ENCODE results near the gene R3HDML. TPM values are rescaled to one million over a fixed set of nuclear protein-coding genes. Genes with fewer than 3 reads are reported as not detected.

R3HDML gene
- total and polyA plus RNA-seq, 2 of the 13 experiments (the other 11 are each of a cell fraction or from before 2014, with no cell fraction given): not detected

DNA sequence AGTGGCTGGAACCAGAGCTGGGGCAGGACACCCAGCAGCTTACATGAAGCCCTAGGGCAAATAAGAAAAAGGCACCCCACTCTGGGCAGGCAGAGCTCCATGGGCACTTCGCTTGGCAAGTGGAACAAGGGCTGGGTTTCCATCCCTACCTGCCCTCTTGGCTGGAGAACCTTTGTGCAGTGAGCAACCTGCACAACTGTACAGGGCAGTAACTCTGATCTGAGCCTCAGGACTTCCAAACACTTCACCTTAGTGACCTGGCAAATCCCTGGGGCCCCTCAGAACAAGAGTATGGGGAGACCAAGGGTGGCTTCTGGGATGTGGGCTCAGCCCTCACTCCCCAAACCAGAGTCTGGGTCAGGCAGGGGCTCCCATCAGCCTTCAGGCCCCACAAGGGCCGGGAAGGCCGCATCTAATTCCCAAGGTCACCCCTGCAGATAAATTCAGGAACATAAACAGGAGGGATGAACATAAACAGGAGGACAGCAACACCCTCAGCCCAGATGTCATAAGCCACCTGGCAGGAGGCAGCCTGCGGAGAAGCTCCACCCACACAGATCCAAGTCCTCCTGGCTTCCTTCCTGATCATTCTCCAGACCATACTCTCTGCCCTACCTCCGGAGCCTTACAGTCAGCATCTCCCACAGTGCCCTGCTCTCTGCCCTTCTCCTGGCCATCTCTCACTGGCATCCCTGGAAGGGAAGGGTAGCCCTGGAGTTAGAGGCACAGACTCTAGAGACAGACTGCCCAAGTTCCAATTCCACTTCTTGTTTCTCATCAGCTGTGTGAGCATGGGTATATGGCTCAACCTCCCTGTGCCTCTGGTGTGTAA, 56.1 kb downstream of the R3HDML start (continued):
- TF ChIP-seq, protein P1, sequence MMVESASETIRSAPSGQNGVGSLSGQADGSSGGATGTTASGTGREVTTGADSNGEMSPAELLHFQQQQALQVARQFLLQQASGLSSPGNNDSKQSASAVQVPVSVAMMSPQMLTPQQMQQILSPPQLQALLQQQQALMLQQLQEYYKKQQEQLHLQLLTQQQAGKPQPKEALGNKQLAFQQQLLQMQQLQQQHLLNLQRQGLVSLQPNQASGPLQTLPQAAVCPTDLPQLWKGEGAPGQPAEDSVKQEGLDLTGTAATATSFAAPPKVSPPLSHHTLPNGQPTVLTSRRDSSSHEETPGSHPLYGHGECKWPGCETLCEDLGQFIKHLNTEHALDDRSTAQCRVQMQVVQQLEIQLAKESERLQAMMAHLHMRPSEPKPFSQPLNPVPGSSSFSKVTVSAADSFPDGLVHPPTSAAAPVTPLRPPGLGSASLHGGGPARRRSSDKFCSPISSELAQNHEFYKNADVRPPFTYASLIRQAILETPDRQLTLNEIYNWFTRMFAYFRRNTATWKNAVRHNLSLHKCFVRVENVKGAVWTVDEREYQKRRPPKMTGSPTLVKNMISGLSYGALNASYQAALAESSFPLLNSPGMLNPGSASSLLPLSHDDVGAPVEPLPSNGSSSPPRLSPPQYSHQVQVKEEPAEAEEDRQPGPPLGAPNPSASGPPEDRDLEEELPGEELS (CRISPR knock-in tag; IDR thresholded peaks at IDR 0.05): peak; percentile 98
- TF ChIP-seq RAD51 (IDR thresholded peaks at IDR 0.05; ENCODE audit: borderline replicate concordance): no peak
- TF ChIP-seq RFXAP (CRISPR knock-in tag; IDR thresholded peaks at IDR 0.05; ENCODE audit: borderline replicate concordance): no peak
- TF ChIP-seq ERF (CRISPR knock-in tag; IDR thresholded peaks at IDR 0.05): peak; percentile 74; the same call in 1 of the 2 replicates
- TF ChIP-seq BHLHE40 (IDR thresholded peaks at IDR 0.05; ENCODE audit: low read length): 0 out of 2 replicates have a peak, but pooled peaks have one; percentile 12
- TF ChIP-seq ZNF713 (CRISPR knock-in tag; IDR thresholded peaks at IDR 0.05): no peak
- peak; percentile 21; the same call in 1 of the 2 replicates for TF ChIP-seq ZSCAN29 (CRISPR knock-in tag; conservative IDR thresholded peaks at IDR 0.05)
- TF ChIP-seq, protein P2, sequence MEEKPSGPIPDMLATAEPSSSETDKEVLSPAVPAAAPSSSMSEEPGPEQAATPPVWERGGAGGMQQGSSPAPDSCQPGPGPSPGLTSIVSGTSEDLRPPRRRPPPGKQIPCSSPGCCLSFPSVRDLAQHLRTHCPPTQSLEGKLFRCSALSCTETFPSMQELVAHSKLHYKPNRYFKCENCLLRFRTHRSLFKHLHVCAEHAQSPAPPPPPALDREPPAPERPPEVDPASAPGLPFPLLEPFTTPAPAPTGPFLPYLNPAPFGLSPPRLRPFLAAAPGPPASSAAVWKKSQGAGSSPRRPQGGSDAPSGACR (CRISPR knock-in tag; IDR thresholded peaks at IDR 0.05): peak; percentile 73; the same call in 1 of the 2 replicates
- 0 out of 2 replicates have a peak, but pooled peaks have one; percentile 13 for TF ChIP-seq MYNN (CRISPR knock-in tag; IDR thresholded peaks at IDR 0.05; ENCODE audit: low read depth)
- 0 out of 2 replicates have a peak, but pooled peaks have one; percentile 35 for TF ChIP-seq ZSCAN20 (CRISPR knock-in tag; IDR thresholded peaks at IDR 0.05; ENCODE audit: borderline replicate concordance)
- TF ChIP-seq ZBTB7A (CRISPR knock-in tag; IDR thresholded peaks at IDR 0.05): peak; percentile 79; the same call in 1 of the 2 replicates
- no peak for TF ChIP-seq MATR3 (CRISPR knock-in tag; IDR thresholded peaks at IDR 0.05)
- no peak for TF ChIP-seq ZKSCAN1 (IDR thresholded peaks at IDR 0.05; ENCODE audit: low read length)
- no peak for TF ChIP-seq SP1 (IDR thresholded peaks at IDR 0.05)
- no peak for TF ChIP-seq SP1 (CRISPR knock-in tag; IDR thresholded peaks at IDR 0.05)
- TF ChIP-seq IKZF4 (CRISPR knock-in tag; IDR thresholded peaks at IDR 0.05; ENCODE audit: borderline replicate concordance, low read depth, not compliant biosample characterization): peak; percentile 89
- TF ChIP-seq ZNF629 (CRISPR knock-in tag; conservative IDR thresholded peaks at IDR 0.05): no peak
- TF ChIP-seq, protein P3, sequence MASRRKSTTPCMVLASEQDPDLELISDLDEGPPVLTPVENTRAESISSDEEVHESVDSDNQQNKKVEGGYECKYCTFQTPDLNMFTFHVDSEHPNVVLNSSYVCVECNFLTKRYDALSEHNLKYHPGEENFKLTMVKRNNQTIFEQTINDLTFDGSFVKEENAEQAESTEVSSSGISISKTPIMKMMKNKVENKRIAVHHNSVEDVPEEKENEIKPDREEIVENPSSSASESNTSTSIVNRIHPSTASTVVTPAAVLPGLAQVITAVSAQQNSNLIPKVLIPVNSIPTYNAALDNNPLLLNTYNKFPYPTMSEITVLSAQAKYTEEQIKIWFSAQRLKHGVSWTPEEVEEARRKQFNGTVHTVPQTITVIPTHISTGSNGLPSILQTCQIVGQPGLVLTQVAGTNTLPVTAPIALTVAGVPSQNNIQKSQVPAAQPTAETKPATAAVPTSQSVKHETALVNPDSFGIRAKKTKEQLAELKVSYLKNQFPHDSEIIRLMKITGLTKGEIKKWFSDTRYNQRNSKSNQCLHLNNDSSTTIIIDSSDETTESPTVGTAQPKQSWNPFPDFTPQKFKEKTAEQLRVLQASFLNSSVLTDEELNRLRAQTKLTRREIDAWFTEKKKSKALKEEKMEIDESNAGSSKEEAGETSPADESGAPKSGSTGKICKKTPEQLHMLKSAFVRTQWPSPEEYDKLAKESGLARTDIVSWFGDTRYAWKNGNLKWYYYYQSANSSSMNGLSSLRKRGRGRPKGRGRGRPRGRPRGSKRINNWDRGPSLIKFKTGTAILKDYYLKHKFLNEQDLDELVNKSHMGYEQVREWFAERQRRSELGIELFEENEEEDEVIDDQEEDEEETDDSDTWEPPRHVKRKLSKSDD (CRISPR knock-in tag; IDR thresholded peaks at IDR 0.05; ENCODE audit: low read depth): peak; percentile 71; the same call in 1 of the 2 replicates
- TF ChIP-seq HOXD1 (CRISPR knock-in tag; IDR thresholded peaks at IDR 0.05): peak; percentile 48; the same call in 1 of the 2 replicates
- peak; percentile 49; the same call in 1 of the 2 replicates for TF ChIP-seq ZNF3 (CRISPR knock-in tag; IDR thresholded peaks at IDR 0.05)
- TF ChIP-seq SMARCE1 (IDR thresholded peaks at IDR 0.05; ENCODE audit: borderline replicate concordance): no peak
- TF ChIP-seq HDAC6 (IDR thresholded peaks at IDR 0.05; ENCODE audit: low read depth, low read length): no peak
- peak; percentile 89 for TF ChIP-seq SALL1 (CRISPR knock-in tag; IDR thresholded peaks at IDR 0.05)

Measured in HepG2 (cell line).